Measurements from ENCODE around the gene RAB40C.

DNA sequence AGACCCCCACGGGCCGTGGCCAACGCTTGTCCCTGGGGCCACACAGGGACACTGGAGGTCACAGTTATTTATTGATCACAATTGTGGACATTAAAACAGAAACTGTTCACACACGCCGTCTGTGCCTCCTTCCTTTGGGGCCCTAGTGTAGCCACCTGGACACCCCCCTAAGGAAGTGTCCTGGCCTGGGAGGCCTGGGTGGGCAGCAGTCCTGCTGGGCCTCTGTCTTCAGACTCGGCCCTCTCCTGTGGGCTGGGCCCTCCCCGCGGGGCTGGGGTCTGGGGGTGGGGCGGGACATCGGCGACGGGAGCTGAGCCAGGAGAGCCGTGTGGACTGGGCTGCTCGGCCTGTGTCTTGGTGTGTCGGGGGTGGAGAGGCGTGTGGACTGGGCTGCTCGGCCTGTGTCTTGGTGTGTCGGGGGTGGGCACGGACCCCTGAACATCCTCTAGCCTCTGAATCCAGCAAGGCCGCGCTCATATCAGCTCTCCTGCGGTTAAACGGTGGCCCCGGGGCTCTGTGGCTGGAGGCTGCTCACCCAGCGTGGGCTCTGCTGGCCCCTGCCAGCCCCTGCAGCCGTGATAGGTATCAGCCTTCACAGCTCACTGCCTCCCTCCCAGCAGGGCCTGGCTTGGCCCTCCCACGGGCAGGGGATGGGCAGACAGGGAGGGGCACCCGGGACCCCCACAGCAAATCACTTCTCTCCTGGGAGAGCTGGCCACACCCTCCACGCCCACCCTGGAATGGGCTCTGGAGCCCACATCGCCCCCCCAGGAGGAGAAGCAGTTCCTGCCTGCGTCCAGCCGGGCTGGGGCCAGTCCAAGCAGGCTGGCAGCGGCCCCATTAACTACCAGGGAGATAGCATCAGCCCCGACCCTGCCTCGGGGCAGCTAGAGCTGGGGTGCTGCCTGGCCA lies 24.2 kb upstream of the RAB40C start:
- TF ChIP-seq NCOA2 (IDR thresholded peaks at IDR 0.05; ENCODE audit: partially characterized antibody in 2 of 2) (no peak), PML (IDR thresholded peaks at IDR 0.05; ENCODE audit: low read length) (no peak), HBP1 (CRISPR knock-in tag; IDR thresholded peaks at IDR 0.05) (no peak), HIVEP1 (CRISPR knock-in tag; IDR thresholded peaks at IDR 0.05) (no peak), ZNF384 (IDR thresholded peaks at IDR 0.05; ENCODE audit: low read depth, low read length) (no peak), EGR1 (conservative IDR thresholded peaks at IDR 0.05) (no peak), RNF2 (IDR thresholded peaks at IDR 0.05) (no peak), ZNF76 (CRISPR knock-in tag; IDR thresholded peaks at IDR 0.05; ENCODE audit: borderline replicate concordance) (no peak)
- TF ChIP-seq, protein P1, sequence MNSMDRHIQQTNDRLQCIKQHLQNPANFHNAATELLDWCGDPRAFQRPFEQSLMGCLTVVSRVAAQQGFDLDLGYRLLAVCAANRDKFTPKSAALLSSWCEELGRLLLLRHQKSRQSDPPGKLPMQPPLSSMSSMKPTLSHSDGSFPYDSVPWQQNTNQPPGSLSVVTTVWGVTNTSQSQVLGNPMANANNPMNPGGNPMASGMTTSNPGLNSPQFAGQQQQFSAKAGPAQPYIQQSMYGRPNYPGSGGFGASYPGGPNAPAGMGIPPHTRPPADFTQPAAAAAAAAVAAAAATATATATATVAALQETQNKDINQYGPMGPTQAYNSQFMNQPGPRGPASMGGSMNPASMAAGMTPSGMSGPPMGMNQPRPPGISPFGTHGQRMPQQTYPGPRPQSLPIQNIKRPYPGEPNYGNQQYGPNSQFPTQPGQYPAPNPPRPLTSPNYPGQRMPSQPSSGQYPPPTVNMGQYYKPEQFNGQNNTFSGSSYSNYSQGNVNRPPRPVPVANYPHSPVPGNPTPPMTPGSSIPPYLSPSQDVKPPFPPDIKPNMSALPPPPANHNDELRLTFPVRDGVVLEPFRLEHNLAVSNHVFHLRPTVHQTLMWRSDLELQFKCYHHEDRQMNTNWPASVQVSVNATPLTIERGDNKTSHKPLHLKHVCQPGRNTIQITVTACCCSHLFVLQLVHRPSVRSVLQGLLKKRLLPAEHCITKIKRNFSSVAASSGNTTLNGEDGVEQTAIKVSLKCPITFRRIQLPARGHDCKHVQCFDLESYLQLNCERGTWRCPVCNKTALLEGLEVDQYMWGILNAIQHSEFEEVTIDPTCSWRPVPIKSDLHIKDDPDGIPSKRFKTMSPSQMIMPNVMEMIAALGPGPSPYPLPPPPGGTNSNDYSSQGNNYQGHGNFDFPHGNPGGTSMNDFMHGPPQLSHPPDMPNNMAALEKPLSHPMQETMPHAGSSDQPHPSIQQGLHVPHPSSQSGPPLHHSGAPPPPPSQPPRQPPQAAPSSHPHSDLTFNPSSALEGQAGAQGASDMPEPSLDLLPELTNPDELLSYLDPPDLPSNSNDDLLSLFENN (IDR thresholded peaks at IDR 0.05; ENCODE audit: low read depth in 2 of 2, low read length in 2 of 2), result no peak
